A549 (cell line): ENCODE results near the gene ATP1A4. TPM values are rescaled to one million over a fixed set of nuclear protein-coding genes. Genes with fewer than 3 reads are reported as not detected.
A peak's percentile ranks its signal among the peaks of the same experiment; 100 is the strongest.

ENCODE experiments used
- ATAC-seq, 2 experiments: fragments of 200-7000 bp in 1 of 2; fragments of >200 bp in 1 of 2; cut with Nextera tagmentation in 1 of 2; cut with Tn5 transposase in 1 of 2; 3 replicates each; pipeline versions ENCODE4 v1.8.0 to v1.9.1; 2018 to 2020; ENCODE audit warnings: mild to moderate bottlenecking in 1 of 2, moderate library complexity in 1 of 2
- CTCF ChIA-PET: fragments of 300-600 bp; sonication (Branson Sonifier 250); formaldehyde crosslinking; extraction: SDS; loops from one replicate; lab custom pipeline; 2021; ENCODE audit warnings: antibody characterized with exemption, inconsistent platforms; lab: Yijun Ruan, JAX
- POLR2A ChIA-PET: fragments of 350-600 bp; formaldehyde crosslinking; extraction: SDS; loops from one replicate; lab custom pipeline; 2021; ENCODE audit warnings: antibody characterized with exemption, inconsistent platforms; lab: Yijun Ruan, JAX
- DNase-seq, 2 experiments: peaks; one replicate each; pipeline versions ENCODE4 v3.0.0 to v3.0.0-alpha.2; 2011 to 2016; ENCODE audit warnings: low read depth in 1 of 2, low spot score in 1 of 2
- FAIRE-seq: peaks from 2 replicates; lab custom pipeline; 2011; peaks lifted over from hg19 to GRCh38; lab: Jason Lieb, UNC
- H3K27ac ChIP-seq, 2 experiments: fragments of >200 bp; sonication (Bioruptor Twin); formaldehyde crosslinking; 3 replicates each; pipeline ENCODE4 v1.5.1; 2016 to 2017
- H3K4me1 ChIP-seq: fragments of >200 bp; sonication (Bioruptor Twin); formaldehyde crosslinking; 3 replicates; pipeline ENCODE4 v1.6.1; 2016
- H3K4me2 ChIP-seq: fragments of >200 bp; sonication (Bioruptor Twin); formaldehyde crosslinking; 3 replicates; pipeline ENCODE4 v1.6.1; 2016
- H3K4me3 ChIP-seq: fragments of >200 bp; sonication (Bioruptor Twin); formaldehyde crosslinking; 3 replicates; pipeline ENCODE4 v1.5.1; 2016
- H3K9me3 ChIP-seq: fragments of >200 bp; sonication (Bioruptor Twin); formaldehyde crosslinking; 3 replicates; pipeline ENCODE4 v1.6.1; 2016
- ATOH8 ChIP-seq: fragments of 250-450 bp; sonication (Bioruptor Pico); IDR thresholded peaks from 2 replicates; pipeline ENCODE4 v1.5.0; 2020; ENCODE audit warnings: low read depth, mild to moderate bottlenecking, moderate library complexity
- CBX8 ChIP-seq: fragments of 200-600 bp; sonication (generic); IDR thresholded peaks from 2 replicates; pipeline ENCODE4 v1.6.1; 2016
- HEYL ChIP-seq: fragments of 250-450 bp; sonication (Bioruptor Pico); IDR thresholded peaks from 2 replicates; pipeline ENCODE4 v1.8.0; 2021; ENCODE audit warnings: mild to moderate bottlenecking, moderate library complexity
- HOXA7 ChIP-seq: fragments of 250-450 bp; sonication (Bioruptor Pico); IDR thresholded peaks from 2 replicates; pipeline ENCODE4 v1.5.0; 2020; ENCODE audit warnings: mild to moderate bottlenecking, moderate library complexity
- KDM1A ChIP-seq: fragments of 200-600 bp; sonication (generic); IDR thresholded peaks from 2 replicates; pipeline ENCODE4 v1.6.1; 2016; ENCODE audit warnings: low read depth, mild to moderate bottlenecking
- MAX ChIP-seq: IDR thresholded peaks from 2 replicates; pipeline ENCODE4 v1.6.1; 2012
- MAZ ChIP-seq: fragments of 150-350 bp; IDR thresholded peaks from 2 replicates; pipeline ENCODE4 v1.6.1; 2014; ENCODE audit warnings: antibody characterized with exemption, low read depth, low read length, borderline replicate concordance
- MYC ChIP-seq: IDR thresholded peaks from 2 replicates; pipeline ENCODE4 v1.6.1; 2012; ENCODE audit warnings: mild to moderate bottlenecking, inconsistent platforms, low read length, improper control_type of control experiment, borderline replicate concordance
- NPAS2 ChIP-seq: fragments of 250-450 bp; sonication (Bioruptor Pico); IDR thresholded peaks from 2 replicates; pipeline ENCODE4 v1.8.0; 2022; ENCODE audit warnings: mild to moderate bottlenecking, moderate library complexity, borderline replicate concordance
- RAD21 ChIP-seq, 2 experiments: fragments of >200 bp in 1 of 2; sonication (Bioruptor Twin) in 1 of 2; formaldehyde crosslinking in 1 of 2; IDR thresholded peaks in 1 of 2; conservative IDR thresholded peaks in 1 of 2; 2 replicates in 1 of 2; 3 replicates in 1 of 2; pipeline ENCODE4 v1.6.1; 2012 to 2018; ENCODE audit warnings: inconsistent platforms in 1 of 2
- RCOR1 ChIP-seq: fragments of 150-350 bp; IDR thresholded peaks from 2 replicates; pipeline ENCODE4 v1.6.1; 2014; ENCODE audit warnings: antibody characterized with exemption, low read length, low read depth
- REST ChIP-seq: fragments of 200-600 bp; sonication (generic); IDR thresholded peaks from 2 replicates; pipeline ENCODE4 v1.6.1; 2016; ENCODE audit warnings: antibody characterized with exemption, mild to moderate bottlenecking, moderate library complexity
- RNF2 ChIP-seq: fragments of 200-600 bp; sonication (generic); IDR thresholded peaks from 2 replicates; pipeline ENCODE4 v1.6.1; 2016; ENCODE audit warnings: low read depth, mild to moderate bottlenecking, antibody characterized with exemption, moderate library complexity, borderline replicate concordance
- SMC3 ChIP-seq: fragments of >200 bp; sonication (Bioruptor Twin); formaldehyde crosslinking; IDR thresholded peaks from 3 replicates; pipeline ENCODE4 v1.6.1; 2018; ENCODE audit warnings: inconsistent platforms
- WGBS: methylation state at CpG from one replicate; pipeline ENCODE4 v1.1.6; 2017; ENCODE audit errors: missing lambda C conversion rate; 5-methylcytosine and 5-hydroxymethylcytosine counted together
- polyA plus RNA-seq, 4 experiments: library from polyadenylated mRNA; depleted of rRNA in 3 of 4; stranded (reverse); fragments of >200 nt; fragmentation: RNase III in 1 of 4; extraction: RNeasy Plus Mini Kit Qiagen cat#74134 plus additional on column Dnase treatment in 1 of 4; gene quantifications; 2 replicates in 3 of 4; 3 replicates in 1 of 4; pipeline ENCODE4 v1.2.3, GENCODE V29; 2011 to 2017

Gene ATP1A4
- polyA plus RNA-seq, 2 of the 4 experiments (the other 2 are of a cell fraction), result not detected

- FAIRE-seq, result no peak
- Histone ChIP-seq H3K4me1 (no peaks in the 10 kb centered on the region), H3K4me3 (no peak overlapping the region), H3K4me2 (no peak overlapping the region), H3K9me3 (no peaks in the 10 kb centered on the region), H3K27ac (0 out of 6 replicates have a peak overlapping the region, but pooled peaks of 1 of the 2 experiments have one; percentile 19)
- ATAC-seq, result no peak
- no peak for DNase-seq
- ChIA-PET POLR2A (no interaction called here), CTCF (interaction anchor here (1.2 to 2.0 kb wide), 2 partner anchors 20 to 36 kb away, joined by 3 to 9 read pairs; no protein-coding TSS in a partner anchor)
- WGBS, result 90% methylated on average over 5 of the region's 5 CpGs
- no peak for TF ChIP-seq MAZ
- TF ChIP-seq KDM1A, result no peak
- TF ChIP-seq RCOR1, result no peak
- TF ChIP-seq RAD21 (conservative IDR thresholded peaks at IDR 0.05 in 1 of 2, IDR thresholded peaks at IDR 0.05 in 1 of 2), result no peak
- no peak for TF ChIP-seq ATOH8 (CRISPR knock-in tag)
- no peak for TF ChIP-seq HOXA7 (CRISPR knock-in tag)
- TF ChIP-seq NPAS2 (CRISPR knock-in tag), result no peak
- TF ChIP-seq SMC3, result no peak
- TF ChIP-seq MAX, result no peak
- TF ChIP-seq MYC, result no peak
- TF ChIP-seq HEYL (CRISPR knock-in tag), result no peak
- TF ChIP-seq RNF2, result no peak
- no peak for TF ChIP-seq REST
- TF ChIP-seq CBX8, result no peak
Measured at GRCh38 chr1:160136926-160137200, 14.5 kb upstream of the ATP1A4 start.

- no peak for DNase-seq
- 59% methylated on average over 8 of the region's 8 CpGs for WGBS
- ChIA-PET POLR2A (no interaction called here), CTCF (interaction anchor here (1.5 to 2.0 kb wide), 2 partner anchors 37 to 52 kb away, joined by 4 to 9 read pairs; no protein-coding TSS in a partner anchor)
- Histone ChIP-seq H3K4me1 (no peaks in the 10 kb centered on the region), H3K27ac (no peak overlapping the region), H3K4me2 (no peak overlapping the region), H3K4me3 (no peak overlapping the region), H3K9me3 (no peaks in the 10 kb centered on the region)
- no peak for ATAC-seq
- FAIRE-seq, result no peak
- no peak for TF ChIP-seq REST
- TF ChIP-seq, all 56 proteins: peak for 0
Measured at GRCh38 chr1:160137216-160137862, 14.1 kb upstream of the ATP1A4 start.
